Measurements from ENCODE around the gene CACNA2D4. TPM values are rescaled to one million over a fixed set of nuclear protein-coding genes. Genes with fewer than 3 reads are reported as not detected.

CACNA2D4 gene
- total RNA-seq, 1 donor from 2014 or later, result 2.8 TPM

DNA sequence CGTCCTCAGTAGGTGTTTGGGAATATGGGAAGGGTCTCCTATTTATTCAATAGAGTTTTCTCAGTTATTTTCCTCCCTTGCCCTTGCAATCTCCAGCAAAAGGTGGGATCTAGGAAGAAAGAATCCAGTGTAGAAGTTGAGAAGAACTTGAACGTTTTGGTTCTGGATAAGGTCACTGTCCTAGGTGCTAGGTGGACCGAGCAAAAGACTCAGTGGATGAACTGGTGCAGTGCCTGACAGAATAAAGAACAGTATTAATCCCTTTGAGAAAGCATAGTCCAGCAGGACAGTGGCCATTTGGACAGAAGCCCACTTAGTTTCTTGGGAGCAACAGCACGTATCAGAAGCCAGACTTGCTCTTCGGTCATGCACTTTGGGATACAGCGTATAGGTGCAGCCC lies 130.7 kb downstream of the CACNA2D4 start:
- Mint-ChIP-seq H3K27me3 (no peaks in the 10 kb centered on the region), H3K27ac (no peak overlapping the region), H3K4me3 (no peak overlapping the region), H3K4me1 (peaks cover 12% of the 10 kb centered on the region), H3K9me3 (no peaks in the 10 kb centered on the region), H3K36me3 (ENCODE audit: low read depth) (peaks cover 49% of the 10 kb centered on the region)
- ATAC-seq (ENCODE audit: low read depth) (no peak), DNase-seq (no peak)
- intact Hi-C loops (cut with micrococcal nuclease), result no loop called here
- TF ChIP-seq, protein P1, sequence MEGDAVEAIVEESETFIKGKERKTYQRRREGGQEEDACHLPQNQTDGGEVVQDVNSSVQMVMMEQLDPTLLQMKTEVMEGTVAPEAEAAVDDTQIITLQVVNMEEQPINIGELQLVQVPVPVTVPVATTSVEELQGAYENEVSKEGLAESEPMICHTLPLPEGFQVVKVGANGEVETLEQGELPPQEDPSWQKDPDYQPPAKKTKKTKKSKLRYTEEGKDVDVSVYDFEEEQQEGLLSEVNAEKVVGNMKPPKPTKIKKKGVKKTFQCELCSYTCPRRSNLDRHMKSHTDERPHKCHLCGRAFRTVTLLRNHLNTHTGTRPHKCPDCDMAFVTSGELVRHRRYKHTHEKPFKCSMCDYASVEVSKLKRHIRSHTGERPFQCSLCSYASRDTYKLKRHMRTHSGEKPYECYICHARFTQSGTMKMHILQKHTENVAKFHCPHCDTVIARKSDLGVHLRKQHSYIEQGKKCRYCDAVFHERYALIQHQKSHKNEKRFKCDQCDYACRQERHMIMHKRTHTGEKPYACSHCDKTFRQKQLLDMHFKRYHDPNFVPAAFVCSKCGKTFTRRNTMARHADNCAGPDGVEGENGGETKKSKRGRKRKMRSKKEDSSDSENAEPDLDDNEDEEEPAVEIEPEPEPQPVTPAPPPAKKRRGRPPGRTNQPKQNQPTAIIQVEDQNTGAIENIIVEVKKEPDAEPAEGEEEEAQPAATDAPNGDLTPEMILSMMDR (IDR thresholded peaks at IDR 0.05), result no peak
- ChIA-PET CTCF (interaction anchor here (1.4 to 9.1 kb wide), 2 partner anchors 135 to 152 kb away, joined by 5 to 257 read pairs; no protein-coding TSS in a partner anchor), POLR2A (no interaction called here)

DNA sequence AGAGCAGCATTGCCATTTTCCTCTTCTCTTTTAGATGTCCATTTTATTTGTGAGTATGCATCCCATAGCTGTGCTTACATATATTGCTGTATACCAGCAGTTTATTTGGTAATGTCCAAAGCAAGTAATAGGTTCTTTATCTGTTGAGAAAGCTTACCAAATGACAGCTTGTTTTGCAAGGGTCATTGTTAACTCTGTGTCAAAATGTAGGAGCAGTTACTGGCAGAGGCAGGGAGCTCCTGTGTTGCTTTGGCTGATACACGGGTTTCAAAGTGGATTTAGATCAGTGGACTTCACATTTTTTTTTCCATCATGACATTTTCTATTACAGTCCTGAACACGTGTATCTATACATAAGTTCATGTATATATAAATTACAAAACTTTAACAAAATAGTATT lies 136.2 kb downstream of the CACNA2D4 start:
- Mint-ChIP-seq H3K4me1 (no peaks in the 10 kb centered on the region), H3K9me3 (no peaks in the 10 kb centered on the region), H3K4me3 (no peak overlapping the region), H3K36me3 (ENCODE audit: low read depth) (peaks cover 74% of the 10 kb centered on the region), H3K27ac (no peak overlapping the region), H3K27me3 (no peaks in the 10 kb centered on the region)
- TF ChIP-seq, protein P1 (IDR thresholded peaks at IDR 0.05), result no peak
- intact Hi-C loops (cut with micrococcal nuclease), result no loop called here
- ATAC-seq (ENCODE audit: low read depth) (no peak), DNase-seq (no peak)
- ChIA-PET POLR2A (no interaction called here), CTCF (interaction anchor here (0.6 to 2.2 kb wide), 4 partner anchors 9 to 158 kb away, joined by 3 to 11 read pairs (median 6); no protein-coding TSS in a partner anchor)

DNA sequence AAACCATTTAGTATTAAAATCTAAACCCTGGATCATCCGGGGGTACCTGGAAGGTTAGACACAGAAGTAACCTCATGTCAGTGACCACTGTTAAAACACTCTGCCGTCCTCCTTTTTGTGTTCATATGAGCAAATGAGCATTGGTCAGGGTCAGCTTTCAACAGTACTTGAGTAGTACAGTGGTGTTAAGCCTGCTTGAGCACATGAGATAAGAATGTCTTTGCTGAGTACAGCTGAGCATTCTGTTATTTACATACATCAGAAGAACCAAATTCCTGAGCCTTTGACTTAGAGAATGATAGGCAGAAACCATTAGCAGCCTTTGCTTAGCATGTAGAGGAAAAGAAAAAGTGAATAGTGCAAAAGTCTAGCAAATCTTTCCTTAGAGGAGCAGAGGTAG lies 136.7 kb downstream of the CACNA2D4 start:
- Mint-ChIP-seq H3K36me3 (ENCODE audit: low read depth) (peaks cover 70% of the 10 kb centered on the region), H3K27me3 (no peaks in the 10 kb centered on the region), H3K27ac (no peak overlapping the region), H3K9me3 (no peaks in the 10 kb centered on the region), H3K4me1 (no peaks in the 10 kb centered on the region), H3K4me3 (no peak overlapping the region)
- DNase-seq (no peak), ATAC-seq (ENCODE audit: low read depth) (no peak)
- POLR2A ChIA-PET, result no interaction called here
- CTCF ChIA-PET, result interaction anchor here (0.6 to 2.2 kb wide), 4 partner anchors 9 to 158 kb away, joined by 3 to 11 read pairs (median 6); no protein-coding TSS in a partner anchor
- TF ChIP-seq, protein P1 (IDR thresholded peaks at IDR 0.05), result no peak
- intact Hi-C loops (cut with micrococcal nuclease), result no loop called here

DNA sequence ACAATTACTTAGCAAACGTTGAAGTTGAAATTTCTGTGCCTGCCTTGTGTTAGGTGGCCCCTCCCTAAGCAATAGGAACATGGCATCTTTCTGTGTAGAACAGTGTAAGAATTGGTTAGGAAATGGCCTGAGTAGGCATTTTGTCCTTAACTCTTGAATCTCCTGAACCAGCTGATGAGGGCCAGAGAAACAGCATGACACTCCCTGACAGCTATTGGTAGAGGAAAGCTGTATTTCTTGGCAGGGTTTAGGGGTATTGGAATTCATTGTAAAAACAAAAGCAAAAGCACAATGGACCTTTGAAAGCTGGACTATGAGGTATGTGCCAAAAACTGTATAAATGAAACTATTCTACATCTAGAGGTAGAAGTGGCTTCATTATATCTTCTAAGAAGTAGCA lies 138.7 kb downstream of the CACNA2D4 start:
- Mint-ChIP-seq H3K36me3 (ENCODE audit: low read depth) (peaks cover 67% of the 10 kb centered on the region), H3K27me3 (no peaks in the 10 kb centered on the region), H3K4me3 (no peak overlapping the region), H3K4me1 (no peaks in the 10 kb centered on the region), H3K9me3 (no peaks in the 10 kb centered on the region), H3K27ac (no peak overlapping the region)
- DNase-seq (no peak), ATAC-seq (ENCODE audit: low read depth) (no peak)
- ChIA-PET CTCF (no interaction called here), POLR2A (no interaction called here)
- TF ChIP-seq, protein P1 (IDR thresholded peaks at IDR 0.05), result no peak
- intact Hi-C loops (cut with micrococcal nuclease), result no loop called here

DNA sequence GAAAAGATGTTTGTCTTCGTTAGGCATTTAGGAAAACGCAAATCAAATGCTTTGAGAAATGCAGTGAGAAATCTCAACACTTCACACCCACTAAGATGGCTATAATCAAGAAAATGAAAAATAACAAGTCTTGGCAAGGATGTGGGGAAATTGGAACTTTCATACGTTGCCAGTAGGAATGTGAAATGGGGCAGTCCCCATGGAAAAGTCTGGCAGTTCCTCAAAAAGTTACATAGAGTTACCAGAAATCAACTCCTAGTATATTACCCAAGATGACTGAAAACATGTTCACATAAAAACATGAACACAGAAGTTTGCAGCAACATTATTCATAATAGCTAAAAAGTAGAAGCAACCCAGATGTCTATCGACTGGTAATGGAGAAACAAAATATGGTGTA lies 139.5 kb downstream of the CACNA2D4 start:
- ChIA-PET POLR2A (no interaction called here), CTCF (no interaction called here)
- peaks cover 64% of the 10 kb centered on the region for H3K36me3 Mint-ChIP-seq (ENCODE audit: low read depth)
- H3K27ac Mint-ChIP-seq, result no peak overlapping the region
- no peaks in the 10 kb centered on the region for H3K4me1 Mint-ChIP-seq
- no peak overlapping the region for H3K4me3 Mint-ChIP-seq
- no peak for ATAC-seq (ENCODE audit: low read depth)
- no peaks in the 10 kb centered on the region for H3K9me3 Mint-ChIP-seq
- H3K27me3 Mint-ChIP-seq, result no peaks in the 10 kb centered on the region
- intact Hi-C loops (cut with micrococcal nuclease), result no loop called here
- no peak for DNase-seq
- TF ChIP-seq, protein P1 (IDR thresholded peaks at IDR 0.05), result no peak
